GM19372 (cell line): Measurements from ENCODE around the gene OR4L1.
"Not testable (repeated sequence)": the region's sequence is repeated elsewhere in the genome, so short reads cannot be mapped to it uniquely, and the experiment has no call there.

ENCODE experiments used
- ATAC-seq: cut with Tn5 transposase; IDR thresholded peaks from one replicate; pipeline ENCODE4 v1.9.1; 2021; ENCODE audit warnings: mild to moderate bottlenecking, low read depth, moderate library complexity; ENCODE audit not compliant: unreplicated experiment

Gene OR4L1, protein sequence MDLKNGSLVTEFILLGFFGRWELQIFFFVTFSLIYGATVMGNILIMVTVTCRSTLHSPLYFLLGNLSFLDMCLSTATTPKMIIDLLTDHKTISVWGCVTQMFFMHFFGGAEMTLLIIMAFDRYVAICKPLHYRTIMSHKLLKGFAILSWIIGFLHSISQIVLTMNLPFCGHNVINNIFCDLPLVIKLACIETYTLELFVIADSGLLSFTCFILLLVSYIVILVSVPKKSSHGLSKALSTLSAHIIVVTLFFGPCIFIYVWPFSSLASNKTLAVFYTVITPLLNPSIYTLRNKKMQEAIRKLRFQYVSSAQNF

DNA sequence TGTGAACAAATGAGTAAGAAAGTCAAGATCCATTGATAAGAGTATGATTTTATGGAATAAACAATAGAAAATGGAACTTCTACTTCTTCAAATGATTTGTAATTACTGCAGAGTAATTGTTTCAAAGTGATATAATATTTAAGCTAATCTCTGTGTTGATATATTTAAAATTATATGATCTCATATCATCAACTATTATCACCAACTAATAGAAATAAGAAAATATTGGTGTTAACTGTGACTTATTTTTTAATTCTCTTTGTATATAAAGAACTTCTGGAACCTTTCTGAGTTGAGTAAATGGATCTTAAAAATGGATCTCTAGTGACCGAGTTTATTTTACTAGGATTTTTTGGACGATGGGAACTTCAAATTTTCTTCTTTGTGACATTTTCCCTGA lies at the start of gene OR4L1:
OR4L1 (plus strand) TSS at position 301 of the 400 bp plus-strand sequence; CDS start at position 301, 0 bp downstream.
- no peak for ATAC-seq

DNA sequence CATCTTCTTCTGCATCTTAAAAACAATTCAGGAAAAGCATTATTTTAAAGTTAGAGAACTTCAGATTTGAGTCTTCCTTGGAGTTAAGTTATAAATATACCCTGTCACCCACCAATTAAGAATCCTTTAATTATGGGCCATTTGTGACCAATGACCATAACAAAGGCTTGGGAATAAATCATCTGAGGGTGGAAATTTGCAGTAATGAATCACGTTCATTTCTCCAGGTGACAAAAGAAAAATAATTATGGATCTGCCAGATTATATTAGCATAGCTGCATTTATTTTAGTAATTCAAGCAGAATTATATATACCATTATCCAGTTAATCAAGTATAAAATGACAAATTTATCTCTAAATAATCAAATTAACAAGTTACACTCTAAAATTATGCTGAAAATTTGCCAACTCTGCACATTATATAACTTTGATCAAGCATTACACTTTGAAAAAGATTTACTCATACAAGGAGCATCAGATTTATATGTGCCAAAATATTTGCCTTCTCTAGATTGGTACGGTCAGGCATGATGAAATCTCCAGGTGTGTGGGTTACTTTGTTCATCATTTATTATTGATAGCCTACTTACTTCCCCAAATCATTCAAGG lies 40.5 kb upstream of the OR4L1 start, which contains the start of gene OR4K14:
OR4K14 (minus strand) TSS at position 51 of the 609 bp plus-strand sequence. CDS start 4,114 bp downstream, outside the sequence.
- no peak for ATAC-seq

DNA sequence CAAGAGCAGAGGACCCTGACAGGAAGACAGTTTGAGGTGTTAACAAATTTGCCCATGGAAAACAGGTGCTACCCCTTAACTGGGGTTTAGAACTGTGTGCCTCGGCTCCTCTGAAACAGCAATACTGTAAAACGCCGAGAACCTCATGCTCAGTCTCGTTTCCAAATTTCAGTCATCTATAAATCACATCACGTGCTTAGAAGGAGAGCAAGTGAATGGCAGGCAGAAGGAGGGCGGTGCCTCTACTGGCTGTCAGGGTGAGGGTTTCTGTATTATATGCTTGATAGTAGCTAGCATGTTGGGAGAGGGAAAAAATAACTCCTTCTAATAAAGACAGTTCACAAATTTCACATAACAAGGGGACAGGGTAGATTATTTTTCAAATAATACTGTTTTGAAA lies 28.8 kb upstream of the OR4L1 start:
- ATAC-seq, result no peak

DNA sequence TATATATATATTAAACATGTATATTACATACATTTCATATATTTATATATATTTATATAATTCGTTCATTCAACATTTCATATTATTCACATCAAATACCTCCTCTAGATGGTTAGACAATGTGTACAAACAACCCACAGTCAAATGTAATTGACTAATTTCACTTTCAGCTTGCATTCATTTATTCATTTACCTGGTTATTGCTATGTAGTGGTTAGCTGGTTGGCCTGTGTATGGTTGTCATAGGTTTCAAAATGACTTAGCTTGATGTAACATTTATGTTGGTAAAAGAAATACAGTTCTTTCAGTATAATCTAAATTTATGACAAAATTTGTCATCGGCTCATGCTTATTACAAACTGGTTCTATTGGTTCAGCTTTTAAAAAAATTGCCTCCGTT lies 24.4 kb upstream of the OR4L1 start:
- ATAC-seq, result no peak

DNA sequence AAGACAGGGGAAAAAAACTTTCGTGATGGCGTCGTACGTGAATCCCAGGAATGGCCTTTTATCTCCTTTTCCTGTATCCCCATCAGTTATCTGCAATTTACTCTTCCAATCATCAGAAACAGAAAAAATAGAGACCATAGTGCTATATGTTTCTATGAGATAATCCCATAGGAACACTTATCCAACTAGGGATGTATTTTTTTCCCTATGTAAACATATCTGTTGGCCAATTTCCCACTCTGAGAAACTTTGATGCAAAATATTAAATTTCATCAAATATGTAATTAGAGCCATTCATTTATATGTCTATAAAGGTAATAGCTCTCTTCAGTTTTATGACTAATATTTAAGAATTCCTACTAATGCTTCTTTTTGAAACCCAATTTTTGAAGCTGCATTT lies 23.9 kb upstream of the OR4L1 start, which contains the start of gene OR4K13:
OR4K13 (minus strand) TSS at position 101 of the 400 bp plus-strand sequence. CDS start 1,280 bp downstream, outside the sequence.
- no peak for ATAC-seq

GRCh38 chr14:20044243-20044642 lies 15.6 kb upstream of the OR4L1 start:
- no peak for ATAC-seq

GRCh38 chr14:20048202-20048601 lies 11.6 kb upstream of the OR4L1 start:
- no peak for ATAC-seq

GRCh38 chr14:20092050-20092449 lies 32.2 kb downstream of the OR4L1 start:
- no peak for ATAC-seq

DNA sequence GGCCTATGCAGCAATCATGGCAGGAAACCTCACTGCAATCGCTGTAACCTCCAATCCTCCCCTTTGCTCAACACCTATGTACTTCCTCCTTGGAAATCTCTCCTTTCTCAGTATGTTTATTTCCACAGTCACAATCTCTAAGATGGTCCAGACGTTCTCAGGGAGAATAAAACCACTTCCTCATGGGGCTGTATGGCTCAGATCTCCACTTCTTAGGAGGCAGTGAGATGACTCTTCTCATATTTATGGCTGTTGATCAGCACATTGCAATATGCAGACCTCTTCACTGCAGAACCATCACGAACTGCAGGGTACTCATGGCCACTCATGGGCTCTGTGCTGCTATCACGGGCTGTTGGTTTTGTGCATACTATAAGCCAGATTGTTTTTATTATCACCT lies 33.6 kb downstream of the OR4L1 start:
- no peak for ATAC-seq

DNA sequence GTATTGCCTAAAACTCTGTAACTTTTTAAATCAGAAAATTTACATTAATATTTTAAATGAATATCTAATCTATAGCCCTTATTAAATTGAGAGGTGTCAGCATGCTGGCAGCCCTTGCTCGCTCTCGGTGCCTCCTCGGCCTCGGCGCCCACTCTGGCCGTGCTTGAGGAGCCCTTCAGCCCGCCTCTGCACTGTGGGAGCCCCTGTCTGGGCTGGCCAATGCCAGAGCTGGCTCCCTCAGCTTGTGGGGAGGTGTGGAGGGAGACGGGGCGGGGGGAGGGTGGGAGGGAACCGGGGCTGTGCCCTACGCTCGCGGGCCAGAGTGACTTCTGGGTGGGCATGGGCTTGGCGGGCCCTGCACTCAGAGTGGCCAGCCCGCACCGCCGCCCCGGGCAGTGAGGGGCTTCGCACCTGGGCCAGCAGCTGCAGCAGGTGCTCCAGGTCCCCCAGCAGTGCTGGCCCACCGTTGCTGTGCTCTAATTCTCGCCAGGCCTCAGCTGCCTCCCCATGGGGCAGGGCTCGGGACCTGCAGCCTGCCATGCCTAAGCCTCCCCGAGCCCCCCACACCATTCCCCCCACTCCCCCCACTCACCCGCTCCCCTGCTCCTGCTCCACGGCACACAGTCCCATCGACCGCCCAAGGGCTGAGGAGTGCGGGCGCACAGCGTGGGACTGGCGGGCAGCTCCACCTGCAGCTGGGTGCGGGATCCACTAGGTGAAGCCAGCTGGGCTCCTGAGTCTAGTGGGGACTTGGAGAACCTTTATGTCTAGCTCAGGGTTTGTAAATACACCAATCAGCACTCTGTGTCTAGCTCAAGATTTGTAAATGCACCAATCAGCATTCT lies 39.3 kb downstream of the OR4L1 start:
- not testable (repeated sequence) for ATAC-seq

- no peak for ATAC-seq
Measured at GRCh38 chr14:20110438-20110837, 50.6 kb downstream of the OR4L1 start, which contains the start of gene OR4K17. Gene OR4K17 (plus strand): TSS chr14:20110739. CDS start chr14:20117500, 6,761 bp downstream.
